Ascending aorta (tissue), 2 donors: Measurements from ENCODE around the gene CD68. TPM values are rescaled to one million over a fixed set of nuclear protein-coding genes. Genes with fewer than 3 reads are reported as not detected.

Source experiments
- DNase-seq, 2 donors: peaks; one replicate each; pipeline ENCODE4 v3.0.0-alpha.2; 2019; ENCODE audit warnings: low spot score in 2 of 2
- H3K27ac ChIP-seq, 2 donors: fragments of 200-600 bp; sonication (generic); one replicate each; pipeline ENCODE4 v1.5.1; 2016 to 2017; ENCODE audit warnings: mild to moderate bottlenecking in 1 of 2
- H3K27me3 ChIP-seq: fragments of 200-600 bp; sonication (generic); one replicate; pipeline ENCODE4 v1.5.1; 2017
- H3K36me3 ChIP-seq, 2 donors: fragments of 200-600 bp; sonication (generic); one replicate each; pipeline ENCODE4 v1.5.1; 2016
- H3K4me1 ChIP-seq, 2 donors: fragments of 200-600 bp; sonication (generic); one replicate each; pipeline ENCODE4 v1.5.1; 2016 to 2017; ENCODE audit warnings: mild to moderate bottlenecking in 1 of 2
- H3K4me3 ChIP-seq, 2 donors: fragments of 200-600 bp; sonication (generic); one replicate each; pipeline ENCODE4 v1.5.1; 2016 to 2017; ENCODE audit warnings: mild to moderate bottlenecking in 1 of 2
- H3K9me3 ChIP-seq, 2 donors: fragments of 200-600 bp; sonication (generic); one replicate each; pipeline ENCODE4 v1.5.1; 2016
- intact Hi-C: fragments of 100-400 bp; cut with DNase I; formaldehyde crosslinking; loops from one replicate; pipeline ENCODE4 v1.15.1; 2023
- total RNA-seq: library from RNA; depleted of rRNA; stranded (reverse); fragments of >200 nt; gene quantifications from one replicate; pipeline ENCODE4 v1.1.0, GENCODE V29; 2016
- TF ChIP-seq, protein P1 (sequence below), 3 experiments: fragments of 200-600 bp in 2 of 3; fragments of 450-650 bp in 1 of 3; sonication (generic) in 2 of 3; IDR thresholded peaks; one replicate each; pipeline ENCODE4 v1.5.1; 2016 to 2019; ENCODE audit warnings: antibody characterized with exemption in 3 of 3, mild to moderate bottlenecking in 1 of 3, moderate library complexity in 1 of 3

CD68 gene
- total RNA-seq, 1 donor from 2014 or later: 151 TPM

DNA sequence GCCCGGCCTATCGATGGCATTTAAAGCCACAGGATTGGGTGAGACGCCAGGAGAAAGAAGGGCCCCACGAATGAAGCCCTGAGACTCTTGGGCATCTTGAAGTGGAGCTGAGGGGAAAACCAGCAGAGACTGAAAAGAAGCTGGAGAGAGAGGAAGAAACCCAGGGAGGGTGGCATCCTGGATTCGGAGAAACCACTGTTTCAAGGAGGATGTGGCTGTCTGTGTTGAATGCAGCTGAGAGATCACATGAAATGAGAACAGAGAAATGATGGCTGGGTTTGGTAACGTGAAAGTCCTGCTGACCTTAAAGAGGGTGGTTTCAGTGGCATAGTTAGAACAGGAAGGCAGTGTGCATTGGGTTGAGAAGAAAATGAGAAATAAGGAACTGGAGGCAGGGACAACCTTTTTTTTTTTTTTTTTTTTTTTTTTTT, 26.8 kb upstream of the CD68 start:
- DNase-seq: peak in 1 of 2 donors; percentile 57
- no peaks in the 10 kb centered on the region for H3K27me3 ChIP-seq
- H3K4me3 ChIP-seq: no peak overlapping the region
- peaks cover 0 to 11% of the 10 kb centered on the region in 2 donors for H3K4me1 ChIP-seq
- TF ChIP-seq, protein P1, sequence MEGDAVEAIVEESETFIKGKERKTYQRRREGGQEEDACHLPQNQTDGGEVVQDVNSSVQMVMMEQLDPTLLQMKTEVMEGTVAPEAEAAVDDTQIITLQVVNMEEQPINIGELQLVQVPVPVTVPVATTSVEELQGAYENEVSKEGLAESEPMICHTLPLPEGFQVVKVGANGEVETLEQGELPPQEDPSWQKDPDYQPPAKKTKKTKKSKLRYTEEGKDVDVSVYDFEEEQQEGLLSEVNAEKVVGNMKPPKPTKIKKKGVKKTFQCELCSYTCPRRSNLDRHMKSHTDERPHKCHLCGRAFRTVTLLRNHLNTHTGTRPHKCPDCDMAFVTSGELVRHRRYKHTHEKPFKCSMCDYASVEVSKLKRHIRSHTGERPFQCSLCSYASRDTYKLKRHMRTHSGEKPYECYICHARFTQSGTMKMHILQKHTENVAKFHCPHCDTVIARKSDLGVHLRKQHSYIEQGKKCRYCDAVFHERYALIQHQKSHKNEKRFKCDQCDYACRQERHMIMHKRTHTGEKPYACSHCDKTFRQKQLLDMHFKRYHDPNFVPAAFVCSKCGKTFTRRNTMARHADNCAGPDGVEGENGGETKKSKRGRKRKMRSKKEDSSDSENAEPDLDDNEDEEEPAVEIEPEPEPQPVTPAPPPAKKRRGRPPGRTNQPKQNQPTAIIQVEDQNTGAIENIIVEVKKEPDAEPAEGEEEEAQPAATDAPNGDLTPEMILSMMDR (IDR thresholded peaks at IDR 0.05): no peak
- peaks cover 4 to 7% of the 10 kb centered on the region in 2 donors for H3K36me3 ChIP-seq
- no peaks in the 10 kb centered on the region for H3K9me3 ChIP-seq
- intact Hi-C loops: no loop called here
- H3K27ac ChIP-seq: no peak overlapping the region

DNA sequence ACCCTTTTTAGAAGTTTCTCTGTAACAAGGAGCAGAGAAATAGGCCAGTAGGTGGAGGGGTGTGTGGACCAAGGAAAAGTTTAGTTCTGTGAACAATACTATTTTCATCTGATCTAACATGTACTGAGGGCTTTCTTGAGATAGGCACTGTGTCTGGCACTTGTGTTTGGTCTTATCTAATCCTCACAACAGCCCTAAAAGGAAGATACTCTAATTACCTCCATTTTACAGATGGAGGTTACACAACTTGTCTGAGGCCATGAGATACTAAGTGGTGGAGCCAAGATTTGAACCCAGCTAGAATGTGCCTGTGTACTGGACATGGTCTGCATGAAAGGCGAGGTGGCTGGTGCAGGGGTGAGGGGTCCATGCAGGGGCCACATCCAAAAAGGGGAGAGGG, 26.1 kb upstream of the CD68 start:
- DNase-seq: no peak
- TF ChIP-seq, protein P1 (IDR thresholded peaks at IDR 0.05): no peak
- intact Hi-C loops: no loop called here
- Histone ChIP-seq H3K27ac (peak overlapping the region in 1 of 2 donors; percentile 33), H3K27me3 (no peaks in the 10 kb centered on the region), H3K36me3 (peaks cover 4 to 7% of the 10 kb centered on the region in 2 donors), H3K4me1 (peaks cover under 1 to 12% of the 10 kb centered on the region in 2 donors), H3K4me3 (no peak overlapping the region), H3K9me3 (no peaks in the 10 kb centered on the region)

DNA sequence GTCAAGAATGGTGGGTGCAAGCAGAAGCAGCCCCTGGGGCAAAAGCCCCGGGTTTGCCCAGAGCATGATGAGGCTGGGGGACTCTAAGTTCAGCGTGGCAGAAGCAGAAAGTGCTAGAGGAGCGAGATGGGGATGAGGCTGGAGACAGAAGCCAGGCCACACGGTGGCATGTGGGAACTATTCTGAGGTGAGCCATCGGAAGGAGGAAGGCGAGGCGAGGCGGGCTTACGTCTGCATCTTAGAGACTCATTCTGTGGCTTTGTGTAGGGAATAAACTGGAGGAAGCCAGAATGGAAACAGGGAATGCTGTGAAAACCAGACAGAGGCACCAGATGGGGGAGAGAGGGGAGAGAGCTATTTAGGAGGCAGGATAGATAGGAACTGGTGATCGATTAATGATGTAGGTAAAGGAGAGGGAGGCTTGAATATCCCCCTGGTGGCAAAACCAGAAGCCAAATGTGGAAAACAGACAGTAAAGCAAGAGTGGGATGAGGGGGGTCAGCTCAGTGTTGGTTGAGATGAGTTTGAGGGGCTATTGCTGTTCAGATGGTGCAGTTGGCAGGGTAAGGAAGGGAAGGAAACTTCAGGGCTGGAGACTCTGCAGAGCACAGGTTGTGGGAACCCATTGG, 24.0 kb upstream of the CD68 start:
- peaks cover 4 to 7% of the 10 kb centered on the region in 2 donors for H3K36me3 ChIP-seq
- no peak overlapping the region for H3K27ac ChIP-seq
- DNase-seq: no peak
- intact Hi-C loops: no loop called here
- H3K9me3 ChIP-seq: no peaks in the 10 kb centered on the region
- H3K4me3 ChIP-seq: no peak overlapping the region
- peaks cover 20 to 29% of the 10 kb centered on the region in 2 donors for H3K4me1 ChIP-seq
- TF ChIP-seq, protein P1 (IDR thresholded peaks at IDR 0.05): no peak
- no peaks in the 10 kb centered on the region for H3K27me3 ChIP-seq

- Histone ChIP-seq H3K4me3 (no peak overlapping the region), H3K36me3 (peaks cover under 1 to 7% of the 10 kb centered on the region in 2 donors), H3K9me3 (no peaks in the 10 kb centered on the region), H3K4me1 (peaks cover 27 to 34% of the 10 kb centered on the region in 2 donors), H3K27ac (peak overlapping the region; percentile 90 to 97), H3K27me3 (no peaks in the 10 kb centered on the region)
- DNase-seq: no peak
- intact Hi-C loops: no loop called here
- TF ChIP-seq, protein P1 (IDR thresholded peaks at IDR 0.05): no peak
Measured at GRCh38 chr17:7556627-7557026, 22.8 kb upstream of the CD68 start.

GRCh38 chr17:7557147-7557764, 22.2 kb upstream of the CD68 start:
- peaks cover 0 to 7% of the 10 kb centered on the region in 2 donors for H3K36me3 ChIP-seq
- intact Hi-C loops: no loop called here
- no peaks in the 10 kb centered on the region for H3K27me3 ChIP-seq
- H3K4me3 ChIP-seq: no peak overlapping the region
- DNase-seq: no peak
- H3K4me1 ChIP-seq: peaks cover 27 to 35% of the 10 kb centered on the region in 2 donors
- TF ChIP-seq, protein P1 (IDR thresholded peaks at IDR 0.05): no peak
- peak overlapping the region; percentile 90 to 97 for H3K27ac ChIP-seq
- H3K9me3 ChIP-seq: no peaks in the 10 kb centered on the region
